HEK293T (cell line): ENCODE measurements around the gene IL19.

ENCODE experiments used
- ELF4 ChIP-seq: fragments of 450-650 bp; IDR thresholded peaks from 2 replicates; pipeline ENCODE4 v1.6.1; 2017; ENCODE audit warnings: antibody characterized with exemption
- FOXA1 ChIP-seq: fragments of 450-650 bp; IDR thresholded peaks from 2 replicates; pipeline ENCODE4 v1.6.1; 2016; ENCODE audit warnings: mild to moderate bottlenecking
- SP1 ChIP-seq: fragments of 450-650 bp; IDR thresholded peaks from 2 replicates; pipeline ENCODE4 v1.6.1; 2017
- TARDBP ChIP-seq: fragments of 450-650 bp; IDR thresholded peaks from 2 replicates; pipeline ENCODE4 v1.6.1; 2016

DNA sequence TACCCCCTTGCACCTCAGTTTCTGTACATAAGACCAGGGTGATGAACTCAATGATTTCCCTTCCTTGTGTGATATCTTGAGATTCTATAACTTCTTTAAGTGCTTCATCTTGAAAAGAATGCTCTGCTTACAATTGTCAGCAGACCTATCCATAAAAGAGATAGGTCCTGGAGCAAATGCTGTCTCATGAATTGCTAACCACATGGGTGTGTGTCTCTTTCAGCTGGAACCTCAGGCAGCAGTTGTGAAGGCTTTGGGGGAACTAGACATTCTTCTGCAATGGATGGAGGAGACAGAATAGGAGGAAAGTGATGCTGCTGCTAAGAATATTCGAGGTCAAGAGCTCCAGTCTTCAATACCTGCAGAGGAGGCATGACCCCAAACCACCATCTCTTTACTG is 97.7 kb downstream of the IL19 start:
- TF ChIP-seq SP1: no peak
- TF ChIP-seq FOXA1: no peak
- TF ChIP-seq TARDBP: no peak
- TF ChIP-seq ELF4: no peak
